Nephron (organoid): ENCODE data around the gene LAMA1.

Source experiments
- H3K27ac Mint-ChIP-seq, 3 experiments: 2 replicates each; pipeline ENCODE4 v1.8.0; 2020; ENCODE audit warnings: mixed read lengths in 3 of 3, mild to moderate bottlenecking in 2 of 3, moderate library complexity in 1 of 3
- H3K27me3 Mint-ChIP-seq: 2 replicates; pipeline ENCODE4 v1.8.0; 2021; ENCODE audit warnings: low read depth, mild to moderate bottlenecking, moderate library complexity, mixed read lengths
- H3K36me3 Mint-ChIP-seq: 2 replicates; pipeline ENCODE4 v1.8.0; 2020; ENCODE audit warnings: low read depth, mixed read lengths
- H3K4me1 Mint-ChIP-seq: 2 replicates; pipeline ENCODE4 v1.8.0; 2020; ENCODE audit warnings: mixed read lengths
- H3K4me3 Mint-ChIP-seq, 3 experiments: 2 replicates each; pipeline ENCODE4 v1.8.0; 2020; ENCODE audit warnings: mild to moderate bottlenecking in 3 of 3, mixed read lengths in 3 of 3, moderate library complexity in 2 of 3
- H3K9me3 Mint-ChIP-seq: 2 replicates; pipeline ENCODE4 v1.8.0; 2020; ENCODE audit warnings: mixed read lengths
- CTCF ChIP-seq, 3 experiments: fragments of 200-600 bp; sonication (generic); IDR thresholded peaks; one replicate each; pipeline ENCODE4 v1.5.0; 2021; ENCODE audit warnings: antibody characterized with exemption in 3 of 3; ENCODE audit not compliant: unreplicated experiment in 3 of 3

Gene LAMA1

GRCh38 chr18:7117390-7118355, at the start of gene LAMA1:
TSS of gene LAMA1 (minus strand) at chr18:7117797. CDS start at chr18:7117720, 77 bp downstream.
- peaks cover 63% of the 10 kb centered on the region for H3K27me3 Mint-ChIP-seq
- peaks cover 9% of the 10 kb centered on the region for H3K36me3 Mint-ChIP-seq
- peak within 1 kb of the TSS in 2 of 3 experiments; percentile 53 to 78 for H3K27ac Mint-ChIP-seq
- no peak for TF ChIP-seq CTCF (IDR thresholded peaks at IDR 0.05; ENCODE audit: unreplicated experiment in 3 of 3)
- peak within 1 kb of the TSS; percentile 87 to 91 (median 89) for H3K4me3 Mint-ChIP-seq
- H3K4me1 Mint-ChIP-seq = peaks cover 14% of the 10 kb centered on the region
- H3K9me3 Mint-ChIP-seq = peaks cover 10% of the 10 kb centered on the region

- no peak overlapping the region for H3K4me3 Mint-ChIP-seq
- no peaks in the 10 kb centered on the region for H3K36me3 Mint-ChIP-seq
- TF ChIP-seq CTCF (IDR thresholded peaks at IDR 0.05; ENCODE audit: unreplicated experiment in 3 of 3) = no peak
These were observed 48.3 kb upstream of the LAMA1 start for GRCh38 chr18:7165846-7166393.

GRCh38 chr18:7164323-7165004, 46.9 kb upstream of the LAMA1 start:
- Mint-ChIP-seq H3K27ac (no peak overlapping the region), H3K9me3 (no peaks in the 10 kb centered on the region), H3K4me3 (no peak overlapping the region), H3K4me1 (no peaks in the 10 kb centered on the region), H3K36me3 (no peaks in the 10 kb centered on the region), H3K27me3 (peaks cover 8% of the 10 kb centered on the region)
- peak; percentile 31 to 40 (median 34) for TF ChIP-seq CTCF (IDR thresholded peaks at IDR 0.05; ENCODE audit: unreplicated experiment in 3 of 3)

More at GRCh38 chr18:7165846-7166393, 48.3 kb upstream of the LAMA1 start:
- H3K27me3 Mint-ChIP-seq = peaks cover 13% of the 10 kb centered on the region
- H3K4me1 Mint-ChIP-seq = no peaks in the 10 kb centered on the region
- H3K27ac Mint-ChIP-seq = no peak overlapping the region
- H3K9me3 Mint-ChIP-seq = no peaks in the 10 kb centered on the region

- Mint-ChIP-seq H3K27ac (no peak overlapping the region), H3K4me1 (no peaks in the 10 kb centered on the region), H3K4me3 (no peak overlapping the region), H3K27me3 (peaks cover 8% of the 10 kb centered on the region), H3K9me3 (no peaks in the 10 kb centered on the region), H3K36me3 (no peaks in the 10 kb centered on the region)
- no peak for TF ChIP-seq CTCF (IDR thresholded peaks at IDR 0.05; ENCODE audit: unreplicated experiment in 3 of 3)
These were observed 40.6 kb upstream of the LAMA1 start for GRCh38 chr18:7158216-7158615.

GRCh38 chr18:7157760-7158159, 40.2 kb upstream of the LAMA1 start:
- Mint-ChIP-seq H3K27me3 (peaks cover 8% of the 10 kb centered on the region), H3K9me3 (no peaks in the 10 kb centered on the region)
- TF ChIP-seq CTCF (IDR thresholded peaks at IDR 0.05; ENCODE audit: unreplicated experiment in 3 of 3) = no peak

More at GRCh38 chr18:7157760-7158159, 40.2 kb upstream of the LAMA1 start:
- no peak overlapping the region for H3K27ac Mint-ChIP-seq
- no peak overlapping the region for H3K4me3 Mint-ChIP-seq
- no peaks in the 10 kb centered on the region for H3K4me1 Mint-ChIP-seq
- H3K36me3 Mint-ChIP-seq = no peaks in the 10 kb centered on the region
